Eye (tissue), 1 donor: Measurements from ENCODE around the gene PTEN.
A peak's percentile ranks its signal among the peaks of the same experiment; 100 is the strongest.
"Not testable (repeated sequence)": the region's sequence is repeated elsewhere in the genome, so short reads cannot be mapped to it uniquely, and the experiment has no call there.

Experiments used
- DNase-seq: peaks from one replicate; pipeline ENCODE4 v3.0.0-alpha.2; 2015

The PTEN gene

GRCh38 chr10:87863053-87863943 lies at the start of gene PTEN, which contains the start of gene KLLN:
Gene PTEN (plus strand): TSS chr10:87863625. CDS start chr10:87864470, 845 bp downstream.
Gene KLLN (minus strand): TSS chr10:87863533. CDS start chr10:87862487, 1,046 bp downstream.
- peak; percentile 97 for DNase-seq

GRCh38 chr10:87816163-87816897 lies 47.1 kb upstream of the PTEN start:
- no peak for DNase-seq

- DNase-seq, result peak; percentile 39
Observed at GRCh38 chr10:87816898-87817608, 46.4 kb upstream of the PTEN start.

GRCh38 chr10:87817609-87818504 lies 45.6 kb upstream of the PTEN start, which contains the start of gene ATAD1:
Gene ATAD1 (minus strand): TSS chr10:87818226. CDS start chr10:87814599, 3,627 bp downstream.
- peak; percentile 94 for DNase-seq

- peak; percentile 78 for DNase-seq
Observed at GRCh38 chr10:87818505-87819288, 44.7 kb upstream of the PTEN start.

- no peak for DNase-seq
Observed at GRCh38 chr10:87819289-87819585, 44.2 kb upstream of the PTEN start.

- DNase-seq, result no peak
Observed at GRCh38 chr10:87826653-87827052, 36.8 kb upstream of the PTEN start.

GRCh38 chr10:87827681-87828080 lies 35.7 kb upstream of the PTEN start:
- no peak for DNase-seq

- not testable (repeated sequence) for DNase-seq
Observed at GRCh38 chr10:87829051-87829450, 34.4 kb upstream of the PTEN start.

- no peak for DNase-seq
Observed at GRCh38 chr10:87829986-87830729, 33.3 kb upstream of the PTEN start.

- DNase-seq, result no peak
Observed at GRCh38 chr10:87836098-87836497, 27.3 kb upstream of the PTEN start.

GRCh38 chr10:87837445-87837844 lies 26.0 kb upstream of the PTEN start:
- DNase-seq, result no peak

GRCh38 chr10:87838650-87839049 lies 24.8 kb upstream of the PTEN start:
- DNase-seq, result no peak

GRCh38 chr10:87841186-87841585 lies 22.2 kb upstream of the PTEN start:
- DNase-seq, result no peak

- DNase-seq, result no peak
Observed at GRCh38 chr10:87842220-87842641, 21.2 kb upstream of the PTEN start.

GRCh38 chr10:87842776-87843497 lies 20.5 kb upstream of the PTEN start:
- no peak for DNase-seq

GRCh38 chr10:87843714-87844113 lies 19.7 kb upstream of the PTEN start:
- no peak for DNase-seq

GRCh38 chr10:87844837-87845623 lies 18.4 kb upstream of the PTEN start:
- no peak for DNase-seq

GRCh38 chr10:87845624-87845998 lies 17.8 kb upstream of the PTEN start:
- no peak for DNase-seq
